MCF 10A (cell line): ENCODE results near the gene UBE2Q2. TPM values are rescaled to one million over a fixed set of nuclear protein-coding genes. Genes with fewer than 3 reads are reported as not detected.
A peak's percentile ranks its signal among the peaks of the same experiment; 100 is the strongest.

Source experiments
- BruUV-seq: library from RNA; stranded (reverse); fragments of 400-500 nt; replicated peaks from 2 replicates; lab custom pipeline; 2021; lab: Mats Ljungman, UMichigan
- CTCF ChIA-PET: fragments of 300-600 bp; sonication (Branson Sonifier 250); formaldehyde crosslinking; extraction: SDS; loops from one replicate; lab custom pipeline; 2021; ENCODE audit warnings: antibody characterized with exemption, inconsistent platforms; lab: Yijun Ruan, JAX
- POLR2A ChIA-PET: fragments of 300-600, 350-650 bp; sonication (Branson Sonifier 250); formaldehyde crosslinking; extraction: SDS; loops from one replicate; lab custom pipeline; 2020; ENCODE audit warnings: antibody characterized with exemption, inconsistent platforms; lab: Yijun Ruan, JAX
- DNase-seq: peaks from one replicate; pipeline ENCODE4 v3.0.0-alpha.2; 2018; ENCODE audit not compliant: unreplicated experiment
- H3K27ac Mint-ChIP-seq: one replicate; pipeline ENCODE4 v1.8.0; 2022; ENCODE audit warnings: mild to moderate bottlenecking, low read depth, mixed read lengths; ENCODE audit not compliant: unreplicated experiment
- H3K27me3 Mint-ChIP-seq: one replicate; pipeline ENCODE4 v1.8.0; 2022; ENCODE audit warnings: mixed read lengths; ENCODE audit not compliant: insufficient read depth, unreplicated experiment
- H3K36me3 Mint-ChIP-seq: one replicate; pipeline ENCODE4 v1.8.0; 2022; ENCODE audit warnings: mild to moderate bottlenecking, moderate library complexity, mixed read lengths; ENCODE audit not compliant: insufficient read depth, unreplicated experiment
- H3K4me1 Mint-ChIP-seq: one replicate; pipeline ENCODE4 v1.8.0; 2022; ENCODE audit warnings: mixed read lengths; ENCODE audit not compliant: insufficient read depth, unreplicated experiment
- H3K4me3 Mint-ChIP-seq: one replicate; pipeline ENCODE4 v1.8.0; 2022; ENCODE audit warnings: mild to moderate bottlenecking, moderate library complexity, mixed read lengths; ENCODE audit not compliant: unreplicated experiment
- H3K9me3 Mint-ChIP-seq: one replicate; pipeline ENCODE4 v1.8.0; 2022; ENCODE audit warnings: mixed read lengths; ENCODE audit not compliant: unreplicated experiment
- CTCF ChIP-seq: fragments of 200-600 bp; IDR thresholded peaks from one replicate; pipeline ENCODE4 v1.8.0; 2022; ENCODE audit warnings: antibody characterized with exemption, mild to moderate bottlenecking; ENCODE audit not compliant: unreplicated experiment
- intact Hi-C: fragments of 100-400 bp; cut with micrococcal nuclease; formaldehyde crosslinking; loops from 2 replicates; pipeline ENCODE4 v1.14.1; 2022
- total RNA-seq: library from RNA; stranded (reverse); gene quantifications from 2 replicates; pipeline ENCODE4 v1.2.3, GENCODE V29; 2022

The UBE2Q2 gene
- total RNA-seq, 1 experiment from 2014 or later, result 28.3 TPM

- H3K4me1 Mint-ChIP-seq, result peaks cover 30% of the 10 kb centered on the region
- no peak for TF ChIP-seq CTCF
- ChIA-PET POLR2A (interaction anchor here (1.0 to 9.6 kb wide), 3 partner anchors 15 to 187 kb away, joined by 3 to 96 read pairs (median 3); partner anchors contain the start of gene FBXO22), CTCF (interaction anchor here (0.6 to 1.5 kb wide), 4 partner anchors 13 to 726 kb away, joined by 3 to 7 read pairs (median 3); no protein-coding TSS in a partner anchor)
- intact Hi-C loops, result no loop called here
- no peak overlapping the region for H3K4me3 Mint-ChIP-seq
- H3K27ac Mint-ChIP-seq, result peak overlapping the region; percentile 64
- no peak for DNase-seq
- no peaks in the 10 kb centered on the region for H3K27me3 Mint-ChIP-seq
- peaks cover 87% of the 10 kb centered on the region for H3K36me3 Mint-ChIP-seq
- no peaks in the 10 kb centered on the region for H3K9me3 Mint-ChIP-seq
- BruUV-seq, result no TSS peak
Measured at GRCh38 chr15:75920079-75920478, 76.8 kb downstream of the UBE2Q2 start.

- DNase-seq, result peak; percentile 96
- ChIA-PET POLR2A (interaction anchor here (0.6 to 9.6 kb wide), 22 partner anchors 9 to 924 kb away, joined by 3 to 96 read pairs (median 4); partner anchors contain the start of gene FBXO22), CTCF (interaction anchor here (0.5 to 5.0 kb wide), 30 partner anchors 9 to 1539 kb away, joined by 3 to 56 read pairs (median 4); a partner anchor contains a TSS)
- peaks cover 84% of the 10 kb centered on the region for H3K36me3 Mint-ChIP-seq
- H3K4me3 Mint-ChIP-seq, result peak overlapping the region; percentile 59
- intact Hi-C loops, result loop anchor here (1.0 to 2.0 kb wide), 2 partner anchors 19 to 112 kb away; partner anchors contain the start of gene FBXO22
- BruUV-seq, result no TSS peak
- peaks cover 30% of the 10 kb centered on the region for H3K4me1 Mint-ChIP-seq
- H3K9me3 Mint-ChIP-seq, result no peaks in the 10 kb centered on the region
- H3K27me3 Mint-ChIP-seq, result no peaks in the 10 kb centered on the region
- peak; percentile 34 for TF ChIP-seq CTCF
- peak overlapping the region; percentile 95 for H3K27ac Mint-ChIP-seq
Measured at GRCh38 chr15:75921732-75922703, 78.8 kb downstream of the UBE2Q2 start.

GRCh38 chr15:75923756-75924155 lies 80.5 kb downstream of the UBE2Q2 start:
- intact Hi-C loops, result loop anchor here (2.0 kb wide), 1 partner anchor 21 kb away; the partner anchor contains the start of gene FBXO22
- peak overlapping the region; percentile 95 for H3K27ac Mint-ChIP-seq
- no peaks in the 10 kb centered on the region for H3K9me3 Mint-ChIP-seq
- BruUV-seq, result no TSS peak
- peaks cover 84% of the 10 kb centered on the region for H3K36me3 Mint-ChIP-seq
- peaks cover 38% of the 10 kb centered on the region for H3K4me1 Mint-ChIP-seq
- no peak for TF ChIP-seq CTCF
- ChIA-PET POLR2A (interaction anchor here (0.5 to 9.6 kb wide), 7 partner anchors 16 to 1354 kb away, joined by 3 to 96 read pairs (median 3); partner anchors contain the start of gene FBXO22), CTCF (interaction anchor here (0.7 to 5.0 kb wide), 6 partner anchors 13 to 217 kb away, joined by 3 to 56 read pairs (median 3); no protein-coding TSS in a partner anchor)
- DNase-seq, result no peak
- no peaks in the 10 kb centered on the region for H3K27me3 Mint-ChIP-seq
- no peak overlapping the region for H3K4me3 Mint-ChIP-seq
